NCI-H774 (cell line): ENCODE measurements around the gene LGALS8.
"Not testable (repeated sequence)": the region's sequence is repeated elsewhere in the genome, so short reads cannot be mapped to it uniquely, and the experiment has no call there.

Source experiments
- DNase-seq: peaks from one replicate; lab custom pipeline; 2025; lab: John Stamatoyannopoulos, UW

LGALS8 gene

GRCh38 chr1:236540813-236541465 is 17.2 kb downstream of the LGALS8 start:
- no peak for DNase-seq

GRCh38 chr1:236541710-236542109 is 17.9 kb downstream of the LGALS8 start:
- DNase-seq: no peak

GRCh38 chr1:236543065-236543669 is 19.4 kb downstream of the LGALS8 start:
- no peak for DNase-seq

GRCh38 chr1:236545621-236546169 is 21.9 kb downstream of the LGALS8 start:
- DNase-seq: no peak

GRCh38 chr1:236548452-236548851 is 24.7 kb downstream of the LGALS8 start:
- DNase-seq: no peak

- DNase-seq: no peak
Observed at GRCh38 chr1:236550961-236551851, 27.4 kb downstream of the LGALS8 start.

- no peak for DNase-seq
Observed at GRCh38 chr1:236552096-236552495, 28.3 kb downstream of the LGALS8 start.

GRCh38 chr1:236552901-236553300 is 29.1 kb downstream of the LGALS8 start:
- no peak for DNase-seq

GRCh38 chr1:236553370-236553769 is 29.6 kb downstream of the LGALS8 start:
- DNase-seq: no peak

- no peak for DNase-seq
Observed at GRCh38 chr1:236556606-236557005, 32.8 kb downstream of the LGALS8 start.

GRCh38 chr1:236558081-236558480 is 34.3 kb downstream of the LGALS8 start:
- no peak for DNase-seq

GRCh38 chr1:236558846-236559245 is 35.1 kb downstream of the LGALS8 start:
- DNase-seq: no peak

- DNase-seq: no peak
Observed at GRCh38 chr1:236560213-236560771, 36.5 kb downstream of the LGALS8 start.

- DNase-seq: no peak
Observed at GRCh38 chr1:236561976-236562375, 38.2 kb downstream of the LGALS8 start.

- DNase-seq: no peak
Observed at GRCh38 chr1:236565530-236565929, 41.7 kb downstream of the LGALS8 start.

- no peak for DNase-seq
Observed at GRCh38 chr1:236568285-236568894, 44.6 kb downstream of the LGALS8 start.

GRCh38 chr1:236575523-236575922 is 51.7 kb downstream of the LGALS8 start:
- no peak for DNase-seq

- no peak for DNase-seq
Observed at GRCh38 chr1:236576004-236576403, 52.2 kb downstream of the LGALS8 start.

GRCh38 chr1:236577041-236577440 is 53.3 kb downstream of the LGALS8 start:
- DNase-seq: not testable (repeated sequence)

GRCh38 chr1:236578661-236579060 is 54.9 kb downstream of the LGALS8 start:
- DNase-seq: no peak

GRCh38 chr1:236580404-236580803 is 56.6 kb downstream of the LGALS8 start:
- not testable (repeated sequence) for DNase-seq

GRCh38 chr1:236581528-236581927 is 57.7 kb downstream of the LGALS8 start:
- no peak for DNase-seq
